ENCODE data around the gene CORIN.

Gene CORIN

DNA sequence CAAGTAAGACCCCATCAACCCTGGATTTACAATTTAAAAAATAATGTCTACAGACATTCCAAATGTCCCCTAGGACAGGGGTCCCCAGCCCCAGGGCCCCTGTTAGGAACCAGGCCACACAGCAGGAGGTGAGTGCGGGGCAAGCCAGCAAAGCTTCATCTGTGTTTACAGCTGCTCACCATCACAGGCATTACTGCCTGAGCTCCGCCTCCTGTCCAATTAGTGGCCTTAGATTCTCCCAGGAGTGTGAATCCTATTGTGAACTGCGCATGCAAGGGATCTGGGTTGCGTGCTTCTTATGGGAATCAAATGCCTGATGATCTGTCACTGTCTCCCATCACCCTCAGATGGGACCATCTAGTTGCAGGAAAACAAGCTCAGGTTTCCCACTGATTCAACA is 206.7 kb downstream of the CORIN start:
- H3K23ac ChIP-seq (ENCODE audit: low read length) = no peak overlapping the region
- H3K18ac ChIP-seq (ENCODE audit: low read length) = no peak overlapping the region
- H3K4ac ChIP-seq (ENCODE audit: low read depth, low read length) = no peak overlapping the region
- H3K27me3 ChIP-seq (ENCODE audit: insufficient read depth, low read length) = no peaks in the 10 kb centered on the region
- H3K36me3 ChIP-seq (ENCODE audit: control insufficient read depth in 1 of 2, insufficient read depth in 2 of 2, low read length in 2 of 2) = no peaks in the 10 kb centered on the region
- H2BK12ac ChIP-seq (ENCODE audit: low read length) = no peak overlapping the region
- no peak overlapping the region for H4K12ac ChIP-seq (ENCODE audit: low read depth, low read length)
- H3K4me1 ChIP-seq (ENCODE audit: control insufficient read depth in 1 of 2, insufficient read depth in 2 of 2, low read length in 2 of 2) = no peaks in the 10 kb centered on the region
- H3K79me1 ChIP-seq (ENCODE audit: low read length) = no peaks in the 10 kb centered on the region
- no peaks in the 10 kb centered on the region for H3K9me3 ChIP-seq (ENCODE audit: insufficient read depth, low read depth, low read length)
- H4K8ac ChIP-seq (ENCODE audit: low read depth, low read length) = no peak overlapping the region
- H3K79me2 ChIP-seq (ENCODE audit: control insufficient read depth, insufficient read depth, low read length, poor library complexity) = no peaks in the 10 kb centered on the region
- no peak overlapping the region for H2BK5ac ChIP-seq (ENCODE audit: low read depth, low read length, poor library complexity)
- H2BK120ac ChIP-seq (ENCODE audit: insufficient read depth, low read length, poor library complexity) = no peak overlapping the region
- no peak overlapping the region for H4K91ac ChIP-seq (ENCODE audit: low read depth, low read length)
- H3K4me3 ChIP-seq (ENCODE audit: low read depth, low read length) = no peak overlapping the region
- H3K9ac ChIP-seq (ENCODE audit: low read length) = no peak overlapping the region
- no peak overlapping the region for H2AK5ac ChIP-seq (ENCODE audit: low read length)
- no peak overlapping the region for H3K27ac ChIP-seq (ENCODE audit: low read depth, low read length)
- WGBS (ENCODE audit: extremely low coverage, insufficient coverage, insufficient read length) = no CpG with 5 or more reads among the region's 4 CpGs
- H2AFZ ChIP-seq (ENCODE audit: insufficient read depth, low read length, poor library complexity) = no peak overlapping the region
- H3K4me2 ChIP-seq (ENCODE audit: low read length) = no peak overlapping the region
- H3K14ac ChIP-seq (ENCODE audit: low read length) = no peak overlapping the region
- no peak for DNase-seq

- Histone ChIP-seq H2AK5ac (ENCODE audit: low read length) (no peak overlapping the region), H3K23ac (ENCODE audit: low read length) (no peak overlapping the region), H4K12ac (ENCODE audit: low read depth, low read length) (no peak overlapping the region), H3K27ac (ENCODE audit: low read depth, low read length) (no peak overlapping the region), H3K18ac (ENCODE audit: low read length) (no peak overlapping the region), H3K4me2 (ENCODE audit: low read length) (no peak overlapping the region), H2AFZ (ENCODE audit: insufficient read depth, low read length, poor library complexity) (no peak overlapping the region), H4K91ac (ENCODE audit: low read depth, low read length) (no peak overlapping the region), H4K8ac (ENCODE audit: low read depth, low read length) (no peak overlapping the region), H3K79me2 (ENCODE audit: control insufficient read depth, insufficient read depth, low read length, poor library complexity) (no peaks in the 10 kb centered on the region), H3K36me3 (ENCODE audit: control insufficient read depth in 1 of 2, insufficient read depth in 2 of 2, low read length in 2 of 2) (peaks cover 1 to 3% of the 10 kb centered on the region in 2 experiments), H3K4me1 (ENCODE audit: control insufficient read depth in 1 of 2, insufficient read depth in 2 of 2, low read length in 2 of 2) (no peaks in the 10 kb centered on the region), H3K27me3 (ENCODE audit: insufficient read depth, low read length) (no peaks in the 10 kb centered on the region), H3K14ac (ENCODE audit: low read length) (no peak overlapping the region), H3K79me1 (ENCODE audit: low read length) (no peaks in the 10 kb centered on the region), H3K4me3 (ENCODE audit: low read depth, low read length) (no peak overlapping the region), H3K9ac (ENCODE audit: low read length) (no peak overlapping the region), H2BK12ac (ENCODE audit: low read length) (no peak overlapping the region), H3K9me3 (ENCODE audit: insufficient read depth, low read depth, low read length) (no peaks in the 10 kb centered on the region), H2BK120ac (ENCODE audit: insufficient read depth, low read length, poor library complexity) (no peak overlapping the region), H2BK5ac (ENCODE audit: low read depth, low read length, poor library complexity) (no peak overlapping the region), H3K4ac (ENCODE audit: low read depth, low read length) (no peak overlapping the region)
- no peak for DNase-seq
Observed at GRCh38 chr4:47624031-47624441, 213.8 kb downstream of the CORIN start.

DNA sequence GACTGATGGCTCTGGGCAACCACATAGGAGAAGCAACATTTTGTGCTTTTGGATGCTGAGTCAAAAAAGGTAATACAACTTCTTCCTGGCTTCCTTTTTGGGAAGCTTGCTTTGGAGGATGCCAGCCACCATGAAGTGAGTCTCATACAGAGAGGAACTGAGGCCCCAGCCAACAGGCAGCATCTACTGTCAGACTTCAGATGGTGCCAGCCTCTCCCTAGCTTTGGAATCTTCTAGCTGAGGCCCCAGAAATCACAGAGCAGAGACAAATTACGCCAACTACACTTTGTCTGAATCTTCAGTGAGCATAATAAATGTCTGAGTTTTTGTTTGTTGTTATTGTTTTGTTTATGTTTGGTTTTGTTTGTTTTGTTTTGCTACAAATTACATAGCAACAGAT is 216.7 kb downstream of the CORIN start:
- Histone ChIP-seq H2BK12ac (ENCODE audit: low read length) (no peak overlapping the region), H4K8ac (ENCODE audit: low read depth, low read length) (no peak overlapping the region), H3K4me3 (ENCODE audit: low read depth, low read length) (no peak overlapping the region), H3K9ac (ENCODE audit: low read length) (no peak overlapping the region), H2BK120ac (ENCODE audit: insufficient read depth, low read length, poor library complexity) (no peak overlapping the region), H3K18ac (ENCODE audit: low read length) (no peak overlapping the region), H4K12ac (ENCODE audit: low read depth, low read length) (no peak overlapping the region), H4K91ac (ENCODE audit: low read depth, low read length) (no peak overlapping the region), H2AK5ac (ENCODE audit: low read length) (no peak overlapping the region), H3K4ac (ENCODE audit: low read depth, low read length) (no peak overlapping the region), H3K23ac (ENCODE audit: low read length) (no peak overlapping the region), H3K27ac (ENCODE audit: low read depth, low read length) (no peak overlapping the region), H3K79me2 (ENCODE audit: control insufficient read depth, insufficient read depth, low read length, poor library complexity) (no peaks in the 10 kb centered on the region), H3K9me3 (ENCODE audit: insufficient read depth, low read depth, low read length) (no peaks in the 10 kb centered on the region), H3K36me3 (ENCODE audit: control insufficient read depth in 1 of 2, insufficient read depth in 2 of 2, low read length in 2 of 2) (peaks cover 1 to 3% of the 10 kb centered on the region in 2 experiments), H3K4me1 (ENCODE audit: control insufficient read depth in 1 of 2, insufficient read depth in 2 of 2, low read length in 2 of 2) (no peaks in the 10 kb centered on the region), H3K4me2 (ENCODE audit: low read length) (no peak overlapping the region), H3K27me3 (ENCODE audit: insufficient read depth, low read length) (no peaks in the 10 kb centered on the region), H2AFZ (ENCODE audit: insufficient read depth, low read length, poor library complexity) (no peak overlapping the region), H2BK5ac (ENCODE audit: low read depth, low read length, poor library complexity) (no peak overlapping the region), H3K79me1 (ENCODE audit: low read length) (no peaks in the 10 kb centered on the region), H3K14ac (ENCODE audit: low read length) (no peak overlapping the region)
- DNase-seq = no peak
- no CpG with 5 or more reads among the region's 1 CpG for WGBS (ENCODE audit: extremely low coverage, insufficient coverage, insufficient read length)

DNA sequence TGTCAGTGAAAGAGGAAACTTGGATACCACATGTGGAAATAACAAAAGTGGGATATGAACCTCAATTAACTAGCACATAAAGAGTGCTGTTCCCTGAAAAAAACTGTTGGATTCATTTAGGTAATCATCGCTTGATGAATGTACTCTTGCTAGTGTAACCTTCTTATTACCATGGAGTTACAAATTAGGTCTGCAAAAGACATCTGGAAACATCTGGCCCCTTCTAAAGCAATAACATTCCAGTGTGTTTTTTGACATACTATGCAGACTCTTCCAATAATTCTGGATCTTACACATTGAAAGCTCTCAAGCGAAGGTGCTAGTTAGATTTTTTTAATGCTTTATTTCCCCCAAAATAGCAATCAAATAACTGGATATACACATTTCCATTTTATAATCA is 218.2 kb downstream of the CORIN start:
- no peaks in the 10 kb centered on the region for H3K27me3 ChIP-seq (ENCODE audit: insufficient read depth, low read length)
- H4K8ac ChIP-seq (ENCODE audit: low read depth, low read length) = no peak overlapping the region
- H3K79me2 ChIP-seq (ENCODE audit: control insufficient read depth, insufficient read depth, low read length, poor library complexity) = no peaks in the 10 kb centered on the region
- H3K27ac ChIP-seq (ENCODE audit: low read depth, low read length) = no peak overlapping the region
- H2AK5ac ChIP-seq (ENCODE audit: low read length) = no peak overlapping the region
- H3K36me3 ChIP-seq (ENCODE audit: control insufficient read depth in 1 of 2, insufficient read depth in 2 of 2, low read length in 2 of 2) = peaks cover 1 to 3% of the 10 kb centered on the region in 2 experiments
- H3K4me3 ChIP-seq (ENCODE audit: low read depth, low read length) = no peak overlapping the region
- H4K91ac ChIP-seq (ENCODE audit: low read depth, low read length) = no peak overlapping the region
- H3K9me3 ChIP-seq (ENCODE audit: insufficient read depth, low read depth, low read length) = no peaks in the 10 kb centered on the region
- H3K4me1 ChIP-seq (ENCODE audit: control insufficient read depth in 1 of 2, insufficient read depth in 2 of 2, low read length in 2 of 2) = no peaks in the 10 kb centered on the region
- no peak overlapping the region for H3K9ac ChIP-seq (ENCODE audit: low read length)
- no peak overlapping the region for H3K4me2 ChIP-seq (ENCODE audit: low read length)
- no peak overlapping the region for H3K4ac ChIP-seq (ENCODE audit: low read depth, low read length)
- no peak overlapping the region for H3K23ac ChIP-seq (ENCODE audit: low read length)
- no peak overlapping the region for H2AFZ ChIP-seq (ENCODE audit: insufficient read depth, low read length, poor library complexity)
- H2BK12ac ChIP-seq (ENCODE audit: low read length) = no peak overlapping the region
- whole genome bisulfite sequencing (ENCODE audit: extremely low coverage, insufficient coverage, insufficient read length) = no CpG with 5 or more reads among the region's 2 CpGs
- no peak overlapping the region for H2BK120ac ChIP-seq (ENCODE audit: insufficient read depth, low read length, poor library complexity)
- no peak overlapping the region for H3K18ac ChIP-seq (ENCODE audit: low read length)
- H3K14ac ChIP-seq (ENCODE audit: low read length) = no peak overlapping the region
- no peak overlapping the region for H2BK5ac ChIP-seq (ENCODE audit: low read depth, low read length, poor library complexity)
- no peak for DNase-seq
- H3K79me1 ChIP-seq (ENCODE audit: low read length) = no peaks in the 10 kb centered on the region
- no peak overlapping the region for H4K12ac ChIP-seq (ENCODE audit: low read depth, low read length)

DNA sequence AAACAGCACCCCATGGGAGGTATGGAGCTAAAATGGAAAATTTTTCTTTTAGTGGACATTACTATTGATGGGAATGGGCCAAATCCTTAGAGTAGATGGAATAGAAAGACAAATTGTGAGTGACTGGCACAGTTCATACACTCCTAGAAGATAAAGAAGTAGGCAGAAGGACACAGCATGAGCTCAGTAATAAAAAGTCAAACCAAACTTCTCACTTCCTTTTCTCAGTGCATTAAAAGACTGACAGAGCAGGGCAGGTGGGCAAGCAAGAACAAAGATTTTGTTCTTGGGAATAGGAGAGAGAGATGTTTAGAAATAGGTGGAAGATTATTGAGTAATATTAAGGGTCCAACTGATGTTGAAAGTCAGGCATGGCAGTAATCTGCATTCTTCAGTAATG is 220.3 kb downstream of the CORIN start:
- H2AK5ac ChIP-seq (ENCODE audit: low read length) = no peak overlapping the region
- no peak overlapping the region for H3K4ac ChIP-seq (ENCODE audit: low read depth, low read length)
- peaks cover 0 to 1% of the 10 kb centered on the region in 2 experiments for H3K36me3 ChIP-seq (ENCODE audit: control insufficient read depth in 1 of 2, insufficient read depth in 2 of 2, low read length in 2 of 2)
- no peaks in the 10 kb centered on the region for H3K4me1 ChIP-seq (ENCODE audit: control insufficient read depth in 1 of 2, insufficient read depth in 2 of 2, low read length in 2 of 2)
- no peak overlapping the region for H3K27ac ChIP-seq (ENCODE audit: low read depth, low read length)
- no peak overlapping the region for H2BK120ac ChIP-seq (ENCODE audit: insufficient read depth, low read length, poor library complexity)
- no peak overlapping the region for H3K9ac ChIP-seq (ENCODE audit: low read length)
- H2AFZ ChIP-seq (ENCODE audit: insufficient read depth, low read length, poor library complexity) = no peak overlapping the region
- no peak overlapping the region for H3K14ac ChIP-seq (ENCODE audit: low read length)
- no peak overlapping the region for H4K8ac ChIP-seq (ENCODE audit: low read depth, low read length)
- H3K79me2 ChIP-seq (ENCODE audit: control insufficient read depth, insufficient read depth, low read length, poor library complexity) = no peaks in the 10 kb centered on the region
- no peak overlapping the region for H4K12ac ChIP-seq (ENCODE audit: low read depth, low read length)
- no peak overlapping the region for H2BK5ac ChIP-seq (ENCODE audit: low read depth, low read length, poor library complexity)
- no peak overlapping the region for H3K23ac ChIP-seq (ENCODE audit: low read length)
- H3K4me3 ChIP-seq (ENCODE audit: low read depth, low read length) = no peak overlapping the region
- H4K91ac ChIP-seq (ENCODE audit: low read depth, low read length) = no peak overlapping the region
- no peak overlapping the region for H2BK12ac ChIP-seq (ENCODE audit: low read length)
- H3K27me3 ChIP-seq (ENCODE audit: insufficient read depth, low read length) = no peaks in the 10 kb centered on the region
- no peaks in the 10 kb centered on the region for H3K9me3 ChIP-seq (ENCODE audit: insufficient read depth, low read depth, low read length)
- no peak overlapping the region for H3K4me2 ChIP-seq (ENCODE audit: low read length)
- DNase-seq = no peak
- H3K79me1 ChIP-seq (ENCODE audit: low read length) = no peaks in the 10 kb centered on the region
- no peak overlapping the region for H3K18ac ChIP-seq (ENCODE audit: low read length)
